Lung microvascular endothelial cell (primary cell): Measurements from ENCODE around the gene EEIG1. TPM values are rescaled to one million over a fixed set of nuclear protein-coding genes. Genes with fewer than 3 reads are reported as not detected.

Experiments
- DNase-seq, 2 donors: peaks; one replicate each; pipeline versions ENCODE4 v3.0.0 to v3.0.0-alpha.2; 2010; ENCODE audit warnings: low read depth in 2 of 2
- total RNA-seq: library from RNA; depleted of rRNA; stranded (reverse); fragments of >200 nt; gene quantifications from 2 replicates; pipeline ENCODE4 v1.2.1, GENCODE V29; 2014

The EEIG1 gene
- total RNA-seq, 1 donor from 2014 or later, result 24.2 TPM

GRCh38 chr9:128001779-128002298 is 21.1 kb upstream of the EEIG1 start:
- peak; percentile 57 to 91 for DNase-seq

- no peak for DNase-seq
Measured at GRCh38 chr9:128001151-128001778, 20.5 kb upstream of the EEIG1 start.

DNA sequence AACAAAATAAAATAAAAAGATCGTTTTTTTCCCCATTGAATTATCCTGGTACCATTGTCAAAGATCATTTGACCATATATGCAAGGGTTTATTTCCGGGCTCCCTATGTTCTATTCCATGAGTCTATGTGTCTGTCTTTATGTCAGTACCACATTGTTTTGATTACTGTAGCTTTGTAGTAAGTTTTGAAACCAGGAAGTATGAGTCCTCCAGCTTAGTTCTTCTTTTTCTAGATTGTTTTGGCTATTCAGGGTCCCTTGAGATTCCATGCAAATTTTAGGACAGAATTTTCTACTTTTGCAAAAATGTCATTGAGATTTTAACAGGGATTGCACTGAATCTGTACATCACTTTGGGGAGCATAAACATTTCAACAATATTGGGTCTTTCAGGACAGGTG is 18.7 kb upstream of the EEIG1 start:
- DNase-seq, result no peak

DNA sequence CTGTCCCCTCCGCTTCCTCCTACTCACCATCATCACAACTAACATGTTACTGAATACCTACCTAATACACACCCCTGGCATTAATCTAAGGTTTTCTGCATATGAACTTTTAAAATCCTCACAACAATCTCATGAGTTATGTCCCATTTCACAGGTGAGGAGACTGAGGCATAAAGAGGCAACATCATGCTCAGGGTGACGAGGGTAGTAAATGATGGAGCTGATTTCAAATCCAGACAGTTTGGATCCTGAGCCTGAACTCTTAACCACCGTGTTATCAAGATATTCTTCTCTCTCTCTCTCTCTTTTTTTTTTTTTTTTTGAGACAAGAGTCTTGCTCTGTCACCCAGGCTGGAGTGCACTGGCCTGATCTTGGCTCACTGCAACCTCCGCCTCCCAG is 12.9 kb upstream of the EEIG1 start:
- no peak for DNase-seq

GRCh38 chr9:127991757-127992274 is 11.0 kb upstream of the EEIG1 start:
- no peak for DNase-seq

DNA sequence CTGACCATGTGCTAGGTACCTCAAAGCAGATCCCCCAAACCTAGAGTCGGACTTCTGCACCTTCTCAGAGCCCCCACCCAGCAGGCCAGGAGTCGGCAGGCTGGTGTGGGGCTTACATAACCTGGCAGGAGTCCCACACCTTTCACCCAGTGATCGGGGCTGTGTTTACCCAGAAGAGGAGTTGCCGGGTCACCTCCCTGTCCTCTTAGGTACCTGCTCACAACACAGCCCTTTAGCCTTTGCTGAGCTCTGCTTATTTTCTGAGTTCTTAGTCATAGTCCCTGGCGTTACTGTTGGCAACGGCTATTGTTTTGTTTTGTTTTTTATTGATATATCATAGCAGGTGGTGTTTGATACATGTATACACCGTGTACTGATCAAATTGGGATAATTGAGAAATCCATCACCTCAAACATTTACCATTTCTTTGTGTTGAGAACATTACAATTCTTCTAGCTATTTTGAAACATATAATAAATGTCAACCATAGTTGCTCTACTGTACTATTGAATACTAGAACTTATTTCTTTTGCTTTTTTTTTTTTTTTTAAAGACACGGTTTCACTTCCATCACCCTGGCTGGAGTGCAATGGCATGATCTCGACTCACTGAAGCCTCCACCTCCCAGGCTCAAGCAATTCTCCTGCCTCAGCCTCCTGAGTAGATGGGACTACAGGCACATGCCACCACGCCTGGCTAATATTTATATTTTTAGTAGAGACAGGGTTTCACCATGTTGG is 10.4 kb upstream of the EEIG1 start:
- DNase-seq, result peak; percentile 29 to 83

GRCh38 chr9:127990554-127990953 is 9.8 kb upstream of the EEIG1 start:
- DNase-seq, result no peak

DNA sequence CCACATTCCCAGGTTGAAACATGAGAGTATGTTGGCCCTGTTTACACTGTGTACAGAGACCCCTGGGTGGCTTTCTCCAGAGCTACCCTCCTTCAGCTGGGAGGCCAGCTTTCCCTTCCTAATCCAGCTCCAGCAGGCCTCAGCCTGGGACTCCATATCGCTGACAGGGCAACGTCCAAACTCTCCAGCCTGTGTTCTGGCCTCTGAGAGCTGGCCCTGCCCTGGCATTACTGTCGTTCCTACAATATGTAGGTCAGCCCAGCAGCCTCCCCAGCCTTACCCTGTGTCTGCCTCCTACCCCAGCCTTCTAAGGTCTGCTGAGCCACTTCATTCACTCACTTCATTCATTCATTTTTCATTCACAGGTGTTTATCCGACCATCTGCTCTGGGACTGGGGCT is 8.3 kb upstream of the EEIG1 start:
- DNase-seq, result no peak

DNA sequence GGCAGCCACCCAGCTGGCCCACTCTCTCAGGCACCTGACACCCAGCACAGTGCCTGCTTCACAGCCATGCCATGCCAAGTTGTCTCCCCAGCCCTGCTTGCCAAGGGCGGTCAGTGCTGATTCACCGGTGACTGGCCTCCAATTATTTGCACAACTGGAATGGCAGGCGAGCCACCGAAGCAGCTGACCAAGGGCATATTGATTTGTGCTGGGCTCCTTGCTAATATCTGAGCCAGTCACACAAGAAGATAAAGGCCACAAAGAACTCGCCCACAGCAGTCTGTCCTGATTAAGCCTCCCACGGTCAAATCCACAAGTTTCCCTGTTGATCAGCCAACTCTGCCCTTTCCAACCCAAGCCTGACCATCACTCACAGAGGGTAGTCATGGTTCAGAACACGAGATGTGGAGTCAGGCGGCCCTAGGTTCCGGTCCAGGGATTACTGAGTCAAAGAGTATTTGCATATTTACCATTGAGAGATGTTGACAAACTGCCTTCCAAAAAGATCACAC is 6.4 kb upstream of the EEIG1 start:
- DNase-seq, result peak in 1 of 2 donors; percentile 27

DNA sequence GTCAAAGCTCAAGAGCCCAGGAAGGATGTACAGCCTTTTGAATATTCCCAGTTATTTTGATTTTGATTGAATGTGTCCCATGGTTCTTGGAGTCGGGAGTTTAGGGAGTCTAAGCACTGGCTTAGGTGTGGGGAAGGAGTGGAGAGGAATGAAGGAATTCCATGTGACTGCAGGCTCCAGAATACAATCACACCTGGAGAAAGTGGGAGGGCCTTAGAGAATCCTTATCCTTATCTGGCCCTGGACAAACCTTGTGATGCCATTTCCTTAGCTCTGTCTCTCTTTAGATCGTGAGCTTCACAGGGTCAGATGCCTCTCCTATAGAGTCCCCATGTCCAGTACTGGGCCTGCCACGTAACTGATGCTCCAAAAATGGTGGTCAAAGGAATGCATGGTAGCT is 4.2 kb upstream of the EEIG1 start:
- DNase-seq, result no peak

DNA sequence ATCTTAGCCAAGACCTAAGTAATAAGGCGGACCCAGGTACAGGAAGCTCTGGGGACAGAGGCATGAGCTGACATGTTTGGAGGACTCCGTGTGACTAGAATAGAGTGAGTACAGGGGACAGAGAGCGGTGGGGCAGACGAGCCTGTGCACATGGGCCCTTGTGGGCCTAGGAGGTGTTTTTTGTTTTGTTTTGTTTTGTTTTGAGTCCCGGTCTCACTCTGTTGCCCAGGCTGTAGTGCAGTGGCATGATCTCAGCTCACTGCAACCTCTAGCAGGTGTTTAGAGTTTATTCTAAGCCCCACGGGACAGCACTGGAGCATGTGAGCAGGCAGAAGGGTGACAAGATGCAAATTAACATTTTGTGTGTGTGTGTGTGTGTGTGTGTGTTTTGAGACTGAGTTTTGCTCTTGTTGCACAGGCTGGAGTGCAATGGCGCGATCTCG is 3.1 kb upstream of the EEIG1 start:
- DNase-seq, result no peak

DNA sequence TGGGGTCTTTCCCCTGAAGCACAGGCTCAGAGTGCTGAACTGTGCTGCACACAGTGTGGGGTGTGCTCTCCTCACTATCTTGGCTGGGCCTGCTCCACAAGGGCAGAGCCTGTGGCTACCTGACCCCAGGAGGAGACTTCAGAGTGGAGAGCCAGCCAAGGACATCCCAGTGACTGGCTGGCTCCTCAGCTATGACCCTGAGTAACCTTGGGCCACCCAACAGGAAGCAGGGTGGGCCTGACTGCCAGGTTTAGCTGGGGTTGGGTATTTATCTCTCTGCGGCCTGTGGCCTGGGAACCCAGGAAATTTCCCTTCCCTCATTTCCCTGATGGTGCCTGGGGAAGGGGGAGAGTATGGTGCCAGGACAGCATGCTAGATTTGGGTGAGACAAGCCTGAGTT is 2.1 kb upstream of the EEIG1 start:
- no peak for DNase-seq

DNA sequence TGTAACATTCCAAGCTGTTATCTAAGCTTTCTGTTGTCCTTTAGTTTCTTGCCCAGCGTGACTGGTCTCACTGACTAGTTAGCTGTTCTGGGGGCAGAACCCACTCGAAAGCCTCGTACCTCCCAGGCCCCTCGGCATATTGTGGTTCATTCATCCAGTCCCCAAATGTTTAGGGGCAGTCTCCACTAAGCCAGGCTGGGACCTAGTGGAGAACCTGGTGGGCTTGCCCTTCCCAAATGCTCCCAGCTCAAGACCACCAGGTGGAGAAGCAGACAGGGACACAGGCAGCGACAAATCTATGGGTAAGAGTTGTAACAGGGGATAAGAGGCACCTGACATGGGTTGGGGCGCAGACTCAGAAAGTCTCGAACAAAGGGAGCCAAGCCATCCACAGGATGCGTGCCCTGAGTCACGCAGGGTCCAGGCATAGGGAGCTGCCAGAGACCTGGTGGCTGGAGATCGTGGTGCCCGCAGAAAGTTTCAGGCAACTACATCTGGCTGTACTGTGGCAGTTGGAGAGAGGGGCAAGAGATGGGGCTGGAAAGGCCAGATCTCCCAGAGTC is 851 bp upstream of the EEIG1 start:
- DNase-seq, result no peak

- peak; percentile 30 to 39 for DNase-seq
Measured at GRCh38 chr9:127980060-127980705, 606 bp downstream of the EEIG1 start.

- peak; percentile 25 to 57 for DNase-seq
Measured at GRCh38 chr9:127979333-127980059, 1.3 kb downstream of the EEIG1 start.

- peak in 1 of 2 donors; percentile 13 for DNase-seq
Measured at GRCh38 chr9:127979015-127979332, 1.8 kb downstream of the EEIG1 start.

DNA sequence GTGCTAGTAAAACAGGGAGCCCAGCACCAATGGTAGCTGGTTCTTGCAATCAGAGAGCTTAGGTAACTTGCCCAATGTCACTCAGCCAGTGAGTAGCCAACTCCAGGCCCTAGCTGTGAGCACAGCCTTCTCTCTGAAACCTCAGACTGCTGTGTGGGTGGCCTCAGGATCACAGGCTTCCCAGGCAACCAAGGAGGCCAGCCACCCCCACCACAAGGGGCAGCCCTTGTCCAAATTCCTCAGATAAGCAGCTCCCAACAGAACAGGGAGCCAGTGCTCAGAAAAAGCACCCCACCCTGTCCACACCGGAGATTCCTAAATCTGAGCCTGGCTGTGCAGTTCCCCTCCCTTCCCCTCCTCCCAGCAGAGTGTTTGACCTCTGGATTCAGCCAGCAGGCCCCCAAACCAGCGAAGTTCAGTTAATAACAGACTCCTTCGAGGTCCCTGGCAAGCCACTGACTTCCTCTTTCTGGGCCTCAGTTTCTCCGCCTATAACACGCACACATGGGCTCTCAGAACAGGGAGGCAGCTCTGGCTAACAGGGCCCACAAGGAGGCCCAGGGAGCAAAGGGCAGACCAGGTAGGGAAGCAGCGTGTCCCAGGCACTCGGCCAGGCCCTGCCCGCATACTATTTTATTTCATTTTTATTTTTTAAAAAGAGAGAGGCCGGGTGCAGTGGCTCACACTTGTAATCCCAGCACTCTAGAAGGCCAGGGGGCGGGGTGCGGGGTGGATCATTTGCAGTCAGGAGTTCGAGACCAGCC is 2.7 kb downstream of the EEIG1 start:
- peak in 1 of 2 donors; percentile 36 for DNase-seq

- no peak for DNase-seq
Measured at GRCh38 chr9:127977009-127977883, 3.5 kb downstream of the EEIG1 start.

GRCh38 chr9:127976498-127976897 is 4.3 kb downstream of the EEIG1 start:
- no peak for DNase-seq
